Esophagus mucosa (tissue), 1 donor: ENCODE measurements around the gene MRPL48. TPM values are rescaled to one million over a fixed set of nuclear protein-coding genes. Genes with fewer than 3 reads are reported as not detected.
"Not testable (repeated sequence)": the region's sequence is repeated elsewhere in the genome, so short reads cannot be mapped to it uniquely, and the experiment has no call there.

Experiments used
- ATAC-seq: fragments of 200-7000 bp; cut with Tn5 transposase; one replicate; pipeline ENCODE4 v1.9.1; 2020
- total RNA-seq: library from RNA; stranded (reverse); gene quantifications from one replicate; pipeline ENCODE4 v1.2.4, GENCODE V29; 2023
- donor health status: DM: yes; HTN: yes; CAD: no.

MRPL48 gene
- total RNA-seq, 1 donor from 2014 or later: 25.8 TPM

GRCh38 chr11:73779084-73779902, 8.4 kb upstream of the MRPL48 start:
- peak; percentile 99 for ATAC-seq

DNA sequence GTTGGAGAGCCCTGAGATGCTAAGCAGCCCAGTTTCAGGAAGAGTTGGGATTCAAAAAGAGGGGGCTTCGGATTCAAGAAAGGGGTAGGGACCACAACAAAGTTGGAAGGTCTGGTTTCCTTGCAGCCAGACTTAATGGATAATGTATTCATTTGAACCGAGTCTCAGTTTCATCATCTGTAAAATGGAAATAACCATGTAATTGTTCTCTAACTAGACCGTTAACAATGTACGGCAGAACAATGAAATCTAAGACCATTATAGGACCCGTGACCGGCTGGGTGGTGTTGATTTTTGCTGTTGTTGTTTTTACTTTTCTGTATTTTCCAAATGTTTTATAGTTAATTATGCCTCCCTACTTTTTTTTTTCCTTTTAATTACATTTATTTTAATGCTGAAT, 6.4 kb upstream of the MRPL48 start:
- no peak for ATAC-seq

- no peak for ATAC-seq
Measured at GRCh38 chr11:73783483-73784020, 4.1 kb upstream of the MRPL48 start.

- peak; percentile 39 for ATAC-seq
Measured at GRCh38 chr11:73784080-73784634, 3.5 kb upstream of the MRPL48 start.

- no peak for ATAC-seq
Measured at GRCh38 chr11:73784734-73785133, 2.9 kb upstream of the MRPL48 start.

- ATAC-seq: not testable (repeated sequence)
Measured at GRCh38 chr11:73785467-73785866, 2.2 kb upstream of the MRPL48 start.

DNA sequence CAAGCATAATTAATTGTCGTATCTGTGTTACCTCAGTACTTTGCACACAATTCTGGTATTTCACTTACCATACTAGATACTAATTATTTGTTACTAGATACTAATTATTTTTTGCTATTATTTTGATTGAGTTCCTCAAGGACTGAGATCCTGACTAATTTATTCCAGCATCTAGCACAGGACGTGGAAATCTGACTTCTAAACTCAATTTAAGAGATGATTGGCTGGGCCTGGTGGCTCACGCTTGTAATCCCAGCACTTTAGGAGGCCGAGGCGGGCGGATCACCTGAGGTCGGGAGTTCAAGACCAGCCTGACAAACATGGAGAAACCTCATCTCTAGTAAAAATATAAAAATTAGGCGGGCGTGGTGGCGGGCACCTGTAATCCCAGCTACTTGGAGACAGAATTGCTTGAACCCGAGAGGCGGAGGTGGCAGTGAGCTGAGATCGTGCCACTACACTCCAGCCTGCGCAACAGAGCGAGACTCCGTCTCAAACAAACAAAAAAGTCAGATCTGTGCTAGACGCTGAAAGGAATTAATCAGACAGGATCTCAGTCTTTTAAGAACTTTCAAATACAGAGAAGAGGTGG, 527 bp upstream of the MRPL48 start:
- ATAC-seq: no peak

DNA sequence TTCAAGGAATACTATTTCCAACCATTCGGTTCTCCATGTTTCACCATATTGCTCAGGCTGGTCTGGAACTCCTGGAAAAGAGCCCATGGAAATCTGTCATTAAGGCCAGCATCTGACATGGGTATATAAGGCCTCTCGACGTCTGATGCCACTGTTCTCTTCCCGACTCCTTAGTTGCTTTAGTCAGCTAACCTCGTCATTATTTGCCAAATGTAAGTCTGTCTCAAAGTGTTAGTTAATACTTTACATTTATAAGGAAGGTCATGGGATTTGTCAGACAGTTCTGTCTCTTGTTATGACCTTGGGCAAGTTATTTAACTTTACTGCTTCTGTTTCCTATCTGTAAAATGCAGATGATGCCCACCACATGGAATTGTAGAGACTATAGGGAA, 1.6 kb downstream of the MRPL48 start:
- ATAC-seq: no peak

- ATAC-seq: no peak
Measured at GRCh38 chr11:73792584-73792983, 4.9 kb downstream of the MRPL48 start.

- ATAC-seq: peak; percentile 25
Measured at GRCh38 chr11:73795925-73796632, 8.4 kb downstream of the MRPL48 start.

- no peak for ATAC-seq
Measured at GRCh38 chr11:73797457-73797856, 9.8 kb downstream of the MRPL48 start.

DNA sequence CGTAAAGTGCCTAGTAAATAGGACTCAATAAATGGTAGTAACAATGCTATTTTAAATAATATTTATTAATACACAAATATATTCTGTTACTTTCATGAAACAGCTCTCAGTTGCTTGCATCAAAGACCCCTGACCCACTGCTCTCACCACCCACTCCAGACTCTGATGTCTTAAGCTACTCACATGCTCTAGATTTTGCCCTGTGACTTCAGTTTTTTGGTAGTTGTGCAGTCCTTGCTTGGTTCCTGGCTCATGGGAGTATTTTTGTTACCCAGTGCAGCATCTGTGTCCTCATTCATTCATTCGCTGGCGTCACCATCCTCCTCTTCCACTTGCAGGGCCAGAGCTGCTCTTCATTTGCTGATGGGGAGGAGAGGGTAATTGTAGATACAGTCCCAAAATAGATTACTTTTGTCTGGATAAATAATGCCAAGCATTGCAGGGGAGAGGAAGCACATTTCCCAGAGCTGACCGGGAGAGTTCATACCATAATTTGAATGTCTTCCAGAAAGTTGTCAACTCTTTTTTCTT, 12.7 kb downstream of the MRPL48 start:
- ATAC-seq: no peak

GRCh38 chr11:73801136-73801535, 13.5 kb downstream of the MRPL48 start:
- ATAC-seq: no peak

- ATAC-seq: no peak
Measured at GRCh38 chr11:73804712-73805111, 17.0 kb downstream of the MRPL48 start.

DNA sequence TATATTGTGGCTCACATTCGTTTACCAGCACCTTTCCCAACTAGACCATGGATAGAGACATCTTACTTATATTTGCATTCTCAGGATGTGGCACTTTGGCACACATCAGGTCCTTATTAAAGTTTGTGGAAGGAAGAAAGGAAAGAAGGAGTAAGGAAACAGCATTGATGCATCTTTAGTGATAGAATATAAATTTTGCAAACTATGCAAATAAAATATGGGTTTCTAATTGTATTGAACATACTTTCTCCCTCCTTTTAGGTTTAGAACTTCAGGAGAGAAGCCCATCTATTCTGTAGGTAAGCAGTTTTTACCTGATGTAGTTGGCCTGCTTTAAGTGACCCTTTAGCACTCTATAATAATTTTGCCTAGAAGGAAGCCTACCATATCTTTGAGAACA, 20.4 kb downstream of the MRPL48 start:
- no peak for ATAC-seq

DNA sequence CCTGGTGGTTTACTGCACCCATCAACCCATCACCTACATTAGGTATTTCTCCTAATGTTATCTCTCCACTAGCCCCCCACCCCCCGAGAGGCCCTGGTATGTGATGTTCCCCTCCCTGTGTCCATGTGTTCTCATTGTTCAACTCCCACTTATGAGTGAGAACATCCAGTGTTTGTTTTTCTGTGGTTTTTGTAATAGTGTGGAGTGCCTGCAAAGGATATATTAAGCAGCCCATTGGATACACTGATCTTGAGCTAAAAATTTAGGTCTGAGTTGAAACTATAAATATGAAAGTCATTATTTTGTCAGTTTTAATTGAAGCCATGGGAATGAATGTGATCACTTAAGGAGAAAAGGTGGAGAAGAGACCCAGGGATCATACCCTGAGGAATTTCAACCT, 23.0 kb downstream of the MRPL48 start:
- ATAC-seq: no peak

- no peak for ATAC-seq
Measured at GRCh38 chr11:73812234-73812633, 24.6 kb downstream of the MRPL48 start.

GRCh38 chr11:73814812-73815211, 27.1 kb downstream of the MRPL48 start:
- ATAC-seq: no peak

GRCh38 chr11:73818846-73819245, 31.2 kb downstream of the MRPL48 start:
- no peak for ATAC-seq

DNA sequence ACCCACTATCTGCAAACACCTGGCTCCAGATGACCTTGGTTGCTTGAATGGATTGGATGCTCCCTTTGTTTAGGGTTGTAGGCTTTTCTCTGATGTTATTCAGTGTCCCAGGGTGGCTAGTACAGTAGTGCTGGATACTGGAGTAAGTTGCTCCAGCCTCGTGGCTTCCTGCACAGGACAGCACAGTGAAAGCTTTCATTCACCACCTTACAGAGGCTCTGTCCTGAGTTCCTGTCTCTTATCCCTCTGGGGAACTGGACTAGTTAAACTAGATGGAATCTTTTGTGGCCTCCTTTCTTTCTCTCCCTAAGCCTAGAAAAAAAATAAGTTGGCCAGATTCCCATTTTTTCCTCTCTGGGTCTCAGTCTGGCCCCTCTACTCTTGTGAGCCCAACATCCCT, 42.6 kb downstream of the MRPL48 start:
- ATAC-seq: no peak

- no peak for ATAC-seq
Measured at GRCh38 chr11:73833067-73833466, 45.4 kb downstream of the MRPL48 start.

GRCh38 chr11:73838443-73839122, 50.9 kb downstream of the MRPL48 start:
- ATAC-seq: no peak
